Measurements from ENCODE around the gene EYA3.

EYA3 gene

GRCh38 chr1:28132171-28133167, 44.1 kb upstream of the EYA3 start:
- DNase-seq (ENCODE audit: low read depth in 2 of 2) = no peak
- TF ChIP-seq CTCF (IDR thresholded peaks at IDR 0.05; ENCODE audit: low read depth, low read length) = no peak

GRCh38 chr1:28130901-28131300, 42.5 kb upstream of the EYA3 start:
- no peak for DNase-seq (ENCODE audit: low read depth in 2 of 2)
- TF ChIP-seq CTCF (IDR thresholded peaks at IDR 0.05; ENCODE audit: low read depth, low read length) = no peak

More at GRCh38 chr1:28132171-28133167, 44.1 kb upstream of the EYA3 start:
- no peak overlapping the region for H3K4me3 ChIP-seq (replicated peaks in 1 of 2; ENCODE audit: low read depth in 2 of 2, low read length in 2 of 2)

GRCh38 chr1:28129150-28129549, 40.7 kb upstream of the EYA3 start:
- no peak for TF ChIP-seq CTCF (IDR thresholded peaks at IDR 0.05; ENCODE audit: low read depth, low read length)
- DNase-seq (ENCODE audit: low read depth in 2 of 2) = peak; percentile 63 to 80
- no peak overlapping the region for H3K4me3 ChIP-seq (replicated peaks in 1 of 2; ENCODE audit: low read depth in 2 of 2, low read length in 2 of 2)

More at GRCh38 chr1:28130901-28131300, 42.5 kb upstream of the EYA3 start:
- H3K4me3 ChIP-seq (replicated peaks in 1 of 2; ENCODE audit: low read depth in 2 of 2, low read length in 2 of 2) = no peak overlapping the region

- TF ChIP-seq CTCF (IDR thresholded peaks at IDR 0.05; ENCODE audit: low read depth, low read length) = no peak
- no peak for DNase-seq (ENCODE audit: low read depth in 2 of 2)
- no peak overlapping the region for H3K4me3 ChIP-seq (replicated peaks in 1 of 2; ENCODE audit: low read depth in 2 of 2, low read length in 2 of 2)
These were observed 39.3 kb upstream of the EYA3 start for GRCh38 chr1:28127617-28128257.

- no peak for TF ChIP-seq CTCF (IDR thresholded peaks at IDR 0.05; ENCODE audit: low read depth, low read length)
- H3K4me3 ChIP-seq (replicated peaks in 1 of 2; ENCODE audit: low read depth in 2 of 2, low read length in 2 of 2) = no peak overlapping the region
These were observed 38.5 kb upstream of the EYA3 start for GRCh38 chr1:28126783-28127490.

GRCh38 chr1:28126212-28126611, 37.8 kb upstream of the EYA3 start:
- TF ChIP-seq CTCF (IDR thresholded peaks at IDR 0.05; ENCODE audit: low read depth, low read length) = no peak
- no peak for DNase-seq (ENCODE audit: low read depth in 2 of 2)
- H3K4me3 ChIP-seq (replicated peaks in 1 of 2; ENCODE audit: low read depth in 2 of 2, low read length in 2 of 2) = no peak overlapping the region

More at GRCh38 chr1:28126783-28127490, 38.5 kb upstream of the EYA3 start:
- no peak for DNase-seq (ENCODE audit: low read depth in 2 of 2)
